Activated naive CD8-positive, alpha-beta T cell (primary cell): ENCODE results near the gene ZDHHC1.
"Not testable (repeated sequence)": the region's sequence is repeated elsewhere in the genome, so short reads cannot be mapped to it uniquely, and the experiment has no call there.

Experiments
- H3K27ac Mint-ChIP-seq: one replicate; pipeline ENCODE4 v1.8.0; 2021; ENCODE audit warnings: mixed read lengths
- H3K27me3 Mint-ChIP-seq: one replicate; pipeline ENCODE4 v1.8.0; 2021; ENCODE audit warnings: mixed read lengths
- H3K36me3 Mint-ChIP-seq: one replicate; pipeline ENCODE4 v1.8.0; 2021; ENCODE audit warnings: mixed read lengths
- H3K4me1 Mint-ChIP-seq: one replicate; pipeline ENCODE4 v1.8.0; 2021; ENCODE audit warnings: low read depth, mixed read lengths
- H3K4me3 Mint-ChIP-seq: one replicate; pipeline ENCODE4 v1.8.0; 2021; ENCODE audit warnings: mild to moderate bottlenecking, mixed read lengths
- H3K9me3 Mint-ChIP-seq: one replicate; pipeline ENCODE4 v1.8.0; 2021; ENCODE audit warnings: low read depth, mixed read lengths

ZDHHC1 gene

GRCh38 chr16:67391424-67392300 lies 24.6 kb downstream of the ZDHHC1 start:
- H3K9me3 Mint-ChIP-seq, result no peaks in the 10 kb centered on the region
- no peak overlapping the region for H3K4me3 Mint-ChIP-seq
- H3K36me3 Mint-ChIP-seq, result no peaks in the 10 kb centered on the region
- no peak overlapping the region for H3K27ac Mint-ChIP-seq
- H3K27me3 Mint-ChIP-seq, result peaks cover 9% of the 10 kb centered on the region
- peaks cover 6% of the 10 kb centered on the region for H3K4me1 Mint-ChIP-seq

GRCh38 chr16:67390816-67391423 lies 25.4 kb downstream of the ZDHHC1 start:
- no peaks in the 10 kb centered on the region for H3K36me3 Mint-ChIP-seq
- peaks cover 6% of the 10 kb centered on the region for H3K4me1 Mint-ChIP-seq
- no peak overlapping the region for H3K27ac Mint-ChIP-seq
- no peak overlapping the region for H3K4me3 Mint-ChIP-seq
- no peaks in the 10 kb centered on the region for H3K9me3 Mint-ChIP-seq
- H3K27me3 Mint-ChIP-seq, result peaks cover 9% of the 10 kb centered on the region

GRCh38 chr16:67389911-67390815 lies 26.1 kb downstream of the ZDHHC1 start:
- Mint-ChIP-seq H3K4me3 (no peak overlapping the region), H3K27me3 (peaks cover 7% of the 10 kb centered on the region), H3K36me3 (no peaks in the 10 kb centered on the region), H3K4me1 (peaks cover 6% of the 10 kb centered on the region), H3K9me3 (no peaks in the 10 kb centered on the region), H3K27ac (no peak overlapping the region)

- no peak overlapping the region for H3K4me3 Mint-ChIP-seq
- no peaks in the 10 kb centered on the region for H3K36me3 Mint-ChIP-seq
- no peak overlapping the region for H3K27ac Mint-ChIP-seq
- H3K27me3 Mint-ChIP-seq, result peaks cover 3% of the 10 kb centered on the region
- peaks cover 2% of the 10 kb centered on the region for H3K4me1 Mint-ChIP-seq
- no peaks in the 10 kb centered on the region for H3K9me3 Mint-ChIP-seq
Measured at GRCh38 chr16:67388591-67388990, 27.7 kb downstream of the ZDHHC1 start.

GRCh38 chr16:67388191-67388590 lies 28.1 kb downstream of the ZDHHC1 start:
- peaks cover 2% of the 10 kb centered on the region for H3K4me1 Mint-ChIP-seq
- peaks cover 3% of the 10 kb centered on the region for H3K27me3 Mint-ChIP-seq
- H3K27ac Mint-ChIP-seq, result no peak overlapping the region
- no peaks in the 10 kb centered on the region for H3K9me3 Mint-ChIP-seq
- no peaks in the 10 kb centered on the region for H3K36me3 Mint-ChIP-seq
- H3K4me3 Mint-ChIP-seq, result no peak overlapping the region

GRCh38 chr16:67387479-67388079 lies 28.7 kb downstream of the ZDHHC1 start:
- Mint-ChIP-seq H3K9me3 (no peaks in the 10 kb centered on the region), H3K36me3 (no peaks in the 10 kb centered on the region), H3K4me1 (peaks cover 2% of the 10 kb centered on the region), H3K27me3 (peaks cover 3% of the 10 kb centered on the region), H3K4me3 (no peak overlapping the region), H3K27ac (no peak overlapping the region)

GRCh38 chr16:67386861-67387455 lies 29.3 kb downstream of the ZDHHC1 start:
- Mint-ChIP-seq H3K4me3 (no peak overlapping the region), H3K9me3 (no peaks in the 10 kb centered on the region), H3K4me1 (no peaks in the 10 kb centered on the region), H3K27me3 (no peaks in the 10 kb centered on the region), H3K27ac (no peak overlapping the region), H3K36me3 (no peaks in the 10 kb centered on the region)

GRCh38 chr16:67384778-67385510 lies 31.3 kb downstream of the ZDHHC1 start:
- H3K4me3 Mint-ChIP-seq, result no peak overlapping the region
- no peaks in the 10 kb centered on the region for H3K27me3 Mint-ChIP-seq
- H3K27ac Mint-ChIP-seq, result no peak overlapping the region
- H3K9me3 Mint-ChIP-seq, result no peaks in the 10 kb centered on the region
- H3K36me3 Mint-ChIP-seq, result no peaks in the 10 kb centered on the region
- no peaks in the 10 kb centered on the region for H3K4me1 Mint-ChIP-seq

- no peaks in the 10 kb centered on the region for H3K36me3 Mint-ChIP-seq
- no peaks in the 10 kb centered on the region for H3K9me3 Mint-ChIP-seq
- H3K4me1 Mint-ChIP-seq, result no peaks in the 10 kb centered on the region
- H3K4me3 Mint-ChIP-seq, result no peak overlapping the region
- H3K27ac Mint-ChIP-seq, result no peak overlapping the region
- no peaks in the 10 kb centered on the region for H3K27me3 Mint-ChIP-seq
Measured at GRCh38 chr16:67383284-67383683, 33.0 kb downstream of the ZDHHC1 start.

- Mint-ChIP-seq H3K27me3 (no peaks in the 10 kb centered on the region), H3K4me3 (no peak overlapping the region), H3K36me3 (no peaks in the 10 kb centered on the region), H3K9me3 (no peaks in the 10 kb centered on the region), H3K27ac (no peak overlapping the region), H3K4me1 (no peaks in the 10 kb centered on the region)
Measured at GRCh38 chr16:67378642-67379041, 37.6 kb downstream of the ZDHHC1 start.

- not testable (repeated sequence) for H3K27ac Mint-ChIP-seq, H3K9me3 Mint-ChIP-seq, H3K4me1 Mint-ChIP-seq, H3K4me3 Mint-ChIP-seq, H3K36me3 Mint-ChIP-seq, H3K27me3 Mint-ChIP-seq
Measured at GRCh38 chr16:67376012-67376411, 40.3 kb downstream of the ZDHHC1 start.

GRCh38 chr16:67372664-67373063 lies 43.6 kb downstream of the ZDHHC1 start:
- H3K4me1 Mint-ChIP-seq, result no peaks in the 10 kb centered on the region
- H3K27me3 Mint-ChIP-seq, result no peaks in the 10 kb centered on the region
- H3K9me3 Mint-ChIP-seq, result no peaks in the 10 kb centered on the region
- no peak overlapping the region for H3K4me3 Mint-ChIP-seq
- no peak overlapping the region for H3K27ac Mint-ChIP-seq
- H3K36me3 Mint-ChIP-seq, result no peaks in the 10 kb centered on the region

- Mint-ChIP-seq H3K27ac (no peak overlapping the region), H3K4me3 (no peak overlapping the region), H3K9me3 (no peaks in the 10 kb centered on the region), H3K4me1 (peaks cover 2% of the 10 kb centered on the region), H3K36me3 (no peaks in the 10 kb centered on the region), H3K27me3 (no peaks in the 10 kb centered on the region)
Measured at GRCh38 chr16:67370661-67371060, 45.6 kb downstream of the ZDHHC1 start.
